ENCODE measurements around the gene TYW5. TPM values are rescaled to one million over a fixed set of nuclear protein-coding genes. Genes with fewer than 3 reads are reported as not detected.

TYW5 gene

Small RNAs within 50 kb of the gene (small RNA-seq; reads per million reads assigned to genes)
- not detected for gene RN7SL717P (ENCODE audit: low read depth)
